ENCODE results near the gene EFEMP2.
"Not testable (repeated sequence)": the region's sequence is repeated elsewhere in the genome, so short reads cannot be mapped to it uniquely, and the experiment has no call there.

EFEMP2 gene

GRCh38 chr11:65900125-65900898, 27.7 kb upstream of the EFEMP2 start, which contains the start of gene FOSL1:
Gene FOSL1 (minus strand): TSS chr11:65900388. CDS start chr11:65900339, 49 bp downstream.
- DNase-seq (ENCODE audit: low read depth in 2 of 2): peak; percentile 94 to 96

- peak; percentile 74 to 78 for DNase-seq (ENCODE audit: low read depth in 2 of 2)
Measured at GRCh38 chr11:65899356-65900124, 26.9 kb upstream of the EFEMP2 start.

GRCh38 chr11:65898656-65899355, 26.2 kb upstream of the EFEMP2 start:
- DNase-seq (ENCODE audit: low read depth in 2 of 2): no peak

- no peak for DNase-seq (ENCODE audit: low read depth in 2 of 2)
Measured at GRCh38 chr11:65897020-65897471, 24.4 kb upstream of the EFEMP2 start.

- no peak for DNase-seq (ENCODE audit: low read depth in 2 of 2)
Measured at GRCh38 chr11:65896034-65896999, 23.7 kb upstream of the EFEMP2 start.

- no peak for DNase-seq (ENCODE audit: low read depth in 2 of 2)
Measured at GRCh38 chr11:65895482-65895981, 22.9 kb upstream of the EFEMP2 start.

GRCh38 chr11:65894034-65894591, 21.5 kb upstream of the EFEMP2 start:
- no peak for DNase-seq (ENCODE audit: low read depth in 2 of 2)

- no peak for DNase-seq (ENCODE audit: low read depth in 2 of 2)
Measured at GRCh38 chr11:65892661-65893317, 20.2 kb upstream of the EFEMP2 start.

GRCh38 chr11:65892137-65892540, 19.5 kb upstream of the EFEMP2 start:
- DNase-seq (ENCODE audit: low read depth in 2 of 2): not testable (repeated sequence)

- no peak for DNase-seq (ENCODE audit: low read depth in 2 of 2)
Measured at GRCh38 chr11:65891219-65892136, 18.9 kb upstream of the EFEMP2 start.

- DNase-seq (ENCODE audit: low read depth in 2 of 2): peak; percentile 99
Measured at GRCh38 chr11:65890324-65891218, 18.0 kb upstream of the EFEMP2 start, which contains the start of gene CCDC85B. Gene CCDC85B (plus strand): TSS chr11:65890673. CDS start chr11:65890784, 111 bp downstream.

GRCh38 chr11:65888163-65888814, 15.7 kb upstream of the EFEMP2 start, which contains the start of gene FIBP:
Gene FIBP (minus strand): TSS chr11:65888471. CDS start chr11:65888418, 53 bp downstream.
- peak; percentile 95 to 96 for DNase-seq (ENCODE audit: low read depth in 2 of 2)

GRCh38 chr11:65887723-65888162, 15.1 kb upstream of the EFEMP2 start:
- no peak for DNase-seq (ENCODE audit: low read depth in 2 of 2)

GRCh38 chr11:65886826-65887722, 14.5 kb upstream of the EFEMP2 start:
- no peak for DNase-seq (ENCODE audit: low read depth in 2 of 2)

GRCh38 chr11:65885808-65886536, 13.4 kb upstream of the EFEMP2 start:
- DNase-seq (ENCODE audit: low read depth in 2 of 2): no peak
